ENCODE data around the gene RPL39.
"Not testable (repeated sequence)": the region's sequence is repeated elsewhere in the genome, so short reads cannot be mapped to it uniquely, and the experiment has no call there.

GRCh38 chrX:119821703-119822102 is 30.3 kb upstream of the RPL39 start:
- TF ChIP-seq RARB (CRISPR knock-in tag; IDR thresholded peaks at IDR 0.05); OSR1 (CRISPR knock-in tag; IDR thresholded peaks at IDR 0.05); CREB5 (CRISPR knock-in tag; IDR thresholded peaks at IDR 0.05; ENCODE audit: low read depth); TSHZ2 (CRISPR knock-in tag; IDR thresholded peaks at IDR 0.05); TCF4 (CRISPR knock-in tag; IDR thresholded peaks at IDR 0.05; ENCODE audit: borderline replicate concordance); CSDC2 (CRISPR knock-in tag; IDR thresholded peaks at IDR 0.05): not testable (repeated sequence)

All from SK-N-SH treated with all-trans-retinoic acid at 6 μM for 48 hours (cell line).